Spleen (tissue), 7 donors: ENCODE results near the gene SORBS1.

ENCODE experiments used
- CTCF ChIP-seq, 11 experiments: fragments of 200-600 bp in 7 of 11; fragments of 450-650 bp in 4 of 11; sonication (generic) in 4 of 11; IDR thresholded peaks in 8 of 11; conservative IDR thresholded peaks in 3 of 11; 1 replicate in 7 of 11; 2 replicates in 4 of 11; pipeline versions ENCODE4 v1.4.0 to v1.8.0; 2016 to 2021; ENCODE audit warnings: antibody characterized with exemption in 11 of 11, inconsistent platforms in 4 of 11, mild to moderate bottlenecking in 1 of 11
- POLR2A ChIP-seq, 3 donors: fragments of 450-650 bp; IDR thresholded peaks; one replicate each; pipeline ENCODE4 v1.5.1; 2017; ENCODE audit warnings: antibody characterized with exemption in 3 of 3, mild to moderate bottlenecking in 1 of 3
- POLR2AphosphoS5 ChIP-seq, 3 donors: sonication (generic); formaldehyde crosslinking; IDR thresholded peaks; one replicate each; pipeline ENCODE4 v1.5.1; 2017; ENCODE audit warnings: antibody characterized with exemption in 3 of 3
- donor health status: DM: no; HTN: no; CAD: no; lungs with moderate emphysema.
- donor health status: DM: no; HTN: no; CAD: no.
- donor health status: DM: no; HTN: no; CAD: no.

GRCh38 chr10:95330966-95331453, 230.2 kb downstream of the SORBS1 start:
- TF ChIP-seq POLR2A (IDR thresholded peaks at IDR 0.05) (no peak), POLR2AphosphoS5 (IDR thresholded peaks at IDR 0.05) (no peak), CTCF (IDR thresholded peaks at IDR 0.05 in 8 of 11, conservative IDR thresholded peaks at IDR 0.05 in 3 of 11) (no peak)
